Activated naive CD4-positive, alpha-beta T cell (primary cell): Measurements from ENCODE around the gene MARCHF11.

Source experiments
- DNase-seq, 4 experiments: peaks; one replicate each; lab custom pipeline; 2025; lab: John Stamatoyannopoulos, UW

Gene MARCHF11, protein sequence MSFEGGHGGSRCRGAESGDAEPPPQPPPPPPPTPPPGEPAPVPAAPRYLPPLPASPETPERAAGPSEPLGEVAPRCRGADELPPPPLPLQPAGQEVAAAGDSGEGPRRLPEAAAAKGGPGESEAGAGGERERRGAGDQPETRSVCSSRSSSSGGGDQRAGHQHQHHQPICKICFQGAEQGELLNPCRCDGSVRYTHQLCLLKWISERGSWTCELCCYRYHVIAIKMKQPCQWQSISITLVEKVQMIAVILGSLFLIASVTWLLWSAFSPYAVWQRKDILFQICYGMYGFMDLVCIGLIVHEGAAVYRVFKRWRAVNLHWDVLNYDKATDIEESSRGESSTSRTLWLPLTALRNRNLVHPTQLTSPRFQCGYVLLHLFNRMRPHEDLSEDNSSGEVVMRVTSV

DNA sequence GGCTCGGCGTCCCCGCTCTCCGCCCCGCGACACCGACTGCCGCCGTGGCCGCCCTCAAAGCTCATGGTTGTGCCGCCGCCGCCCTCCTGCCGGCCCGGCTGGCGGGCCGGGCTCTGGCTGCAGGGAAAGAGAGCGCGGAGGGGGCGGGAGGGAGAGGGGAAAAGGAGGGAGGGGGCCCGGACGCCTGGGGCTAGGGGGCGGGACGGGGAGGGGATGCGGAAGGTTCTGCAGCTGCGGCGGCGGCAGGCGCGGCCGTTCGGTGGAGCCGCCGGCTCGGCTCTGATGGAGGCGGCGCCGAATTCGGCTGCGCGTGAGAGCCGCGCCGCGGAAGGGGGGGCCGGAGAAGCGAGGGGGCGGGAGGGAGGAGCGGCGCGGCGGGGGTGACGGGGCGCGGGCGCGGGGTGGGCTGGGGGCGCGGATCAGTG, at the start of gene MARCHF11:
TSS of gene MARCHF11 (minus strand) at position 281 of the 425 bp plus-strand sequence. CDS start at position 65, 216 bp downstream.
- DNase-seq, result no peak

DNA sequence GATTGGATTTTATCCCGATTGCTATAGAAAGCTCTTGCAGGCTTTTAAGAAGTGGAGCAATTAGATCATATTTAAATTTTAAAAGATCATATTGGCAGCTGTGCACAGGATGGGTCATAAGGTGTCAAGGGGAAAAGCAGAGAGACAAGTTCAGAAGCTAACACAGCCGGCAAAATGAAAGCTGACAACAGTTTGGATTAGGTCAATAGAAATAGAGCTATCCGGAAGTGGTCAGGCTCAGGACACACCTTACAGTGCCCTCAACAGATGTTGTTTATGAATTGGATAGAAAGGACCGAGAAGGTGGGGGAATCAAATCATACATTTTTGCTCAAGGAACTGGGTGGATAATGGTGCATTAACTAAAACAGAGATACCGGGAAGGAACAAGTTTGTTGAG, 46.3 kb upstream of the MARCHF11 start:
- no peak for DNase-seq

DNA sequence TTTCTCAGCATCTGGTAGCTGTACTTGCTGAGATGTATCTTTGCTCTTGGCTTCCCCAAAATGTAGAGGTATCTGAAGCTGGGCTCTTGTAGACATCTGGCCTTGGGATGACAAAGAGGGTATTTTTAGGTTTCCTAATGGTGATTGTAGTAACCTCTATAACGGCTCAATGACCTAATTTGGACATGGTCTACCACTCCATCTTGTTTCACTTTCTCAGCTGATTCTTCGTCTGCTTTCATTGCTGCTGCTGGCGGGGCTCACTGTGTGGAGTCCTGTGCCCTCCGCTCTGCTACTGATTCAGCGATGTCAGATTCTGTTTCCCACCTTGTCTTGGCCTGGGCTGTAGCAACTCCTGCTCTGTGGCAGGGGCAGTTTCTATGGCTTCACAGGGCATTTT, 12.7 kb upstream of the MARCHF11 start:
- DNase-seq, result no peak

DNA sequence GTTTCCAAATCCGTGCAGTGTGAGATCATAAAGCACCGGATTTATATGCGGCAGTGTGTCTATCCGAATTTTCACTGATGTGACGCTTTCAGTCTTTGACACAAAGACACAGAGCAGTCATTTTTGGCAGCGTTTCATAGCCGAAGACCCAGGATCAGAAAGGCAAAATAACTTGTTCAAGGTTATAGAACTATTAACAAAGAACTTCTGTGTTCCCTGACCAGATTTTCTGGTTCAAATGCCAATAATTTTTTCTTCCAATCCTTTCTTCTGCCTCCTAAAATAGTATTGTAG, 1.1 kb upstream of the MARCHF11 start:
- no peak for DNase-seq

DNA sequence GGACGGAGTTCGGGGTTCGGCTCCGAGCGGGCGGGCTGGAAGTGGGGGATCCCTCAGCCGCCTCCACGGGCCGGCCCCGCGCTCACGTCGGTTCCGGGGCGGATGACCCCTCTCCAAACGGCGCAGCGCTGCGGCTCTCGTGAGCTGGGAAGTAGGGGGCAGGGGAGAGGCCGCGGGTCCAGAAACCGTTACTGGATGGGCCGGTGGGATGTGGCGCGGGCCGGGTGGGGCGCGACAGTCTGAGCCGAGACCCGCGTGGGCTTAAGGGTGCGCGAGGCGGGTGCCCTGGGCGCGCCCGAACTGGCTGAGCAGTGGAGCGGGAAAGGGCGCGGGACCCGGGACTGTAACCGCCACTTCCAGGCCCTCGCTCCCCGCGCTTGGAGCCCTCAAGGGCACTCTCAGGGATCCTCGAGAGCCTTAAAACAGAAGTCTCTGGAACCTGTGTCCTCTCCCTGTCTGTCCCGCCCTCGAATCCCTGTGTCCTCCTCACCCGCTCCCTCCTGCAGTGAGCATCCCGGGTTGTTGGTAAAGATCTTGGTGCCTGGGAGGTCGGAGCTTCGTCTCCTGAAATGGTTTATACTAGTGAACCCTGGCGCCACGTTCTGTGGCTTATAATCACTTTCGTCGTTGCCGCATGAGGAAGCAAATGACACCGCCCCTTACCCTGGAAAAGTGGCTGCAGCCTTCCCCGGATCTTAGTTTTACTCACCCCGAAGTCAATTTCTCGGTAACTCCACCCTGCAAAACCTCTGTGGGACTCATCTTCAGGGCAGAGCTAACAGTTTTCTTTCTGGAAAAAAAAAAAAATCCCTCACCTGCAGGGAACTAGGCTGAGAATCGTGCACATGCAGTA, 571 bp upstream of the MARCHF11 start:
- no peak for DNase-seq

DNA sequence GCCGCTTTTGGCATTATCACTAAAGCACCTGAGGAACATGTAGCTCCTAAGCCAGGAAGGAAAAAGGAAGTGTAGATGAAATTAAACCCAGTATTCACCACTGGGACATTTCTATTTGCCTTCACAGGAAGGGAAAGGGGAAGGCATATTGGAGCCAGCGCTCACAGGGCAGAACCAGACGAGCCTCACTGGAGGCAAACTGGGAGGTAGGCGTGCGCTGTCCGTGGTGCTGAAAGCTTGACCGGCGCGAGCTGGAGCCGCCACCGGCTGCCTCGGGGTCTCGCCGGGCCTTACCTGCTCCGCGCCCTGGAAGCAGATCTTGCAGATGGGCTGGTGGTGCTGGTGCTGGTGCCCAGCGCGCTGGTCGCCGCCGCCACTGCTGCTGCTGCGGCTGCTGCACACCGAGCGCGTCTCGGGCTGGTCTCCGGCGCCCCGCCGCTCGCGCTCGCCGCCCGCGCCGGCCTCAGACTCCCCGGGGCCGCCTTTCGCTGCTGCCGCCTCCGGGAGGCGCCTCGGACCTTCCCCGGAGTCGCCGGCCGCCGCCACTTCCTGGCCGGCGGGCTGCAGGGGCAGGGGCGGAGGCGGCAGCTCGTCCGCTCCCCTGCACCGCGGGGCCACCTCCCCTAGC, 732 bp downstream of the MARCHF11 start:
- no peak for DNase-seq

DNA sequence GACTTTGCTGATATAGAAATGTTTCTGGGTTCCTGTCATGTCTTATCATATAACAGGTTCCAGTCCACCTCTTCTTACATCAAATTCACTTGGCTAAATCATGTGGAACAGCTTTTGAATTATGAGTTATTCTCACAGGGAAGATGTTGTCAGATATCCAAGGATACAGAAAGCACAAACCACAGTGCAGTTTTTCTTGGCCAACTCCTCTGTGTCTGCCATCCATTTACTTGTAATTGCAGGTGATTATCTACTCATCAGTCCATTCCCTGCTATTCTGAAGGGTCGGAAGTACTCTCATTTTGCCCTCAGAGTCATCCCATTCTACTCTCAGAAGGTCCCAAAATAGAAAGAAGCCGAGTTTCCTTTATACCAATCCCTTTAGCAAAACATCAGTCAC, 10.0 kb downstream of the MARCHF11 start:
- DNase-seq, result no peak

DNA sequence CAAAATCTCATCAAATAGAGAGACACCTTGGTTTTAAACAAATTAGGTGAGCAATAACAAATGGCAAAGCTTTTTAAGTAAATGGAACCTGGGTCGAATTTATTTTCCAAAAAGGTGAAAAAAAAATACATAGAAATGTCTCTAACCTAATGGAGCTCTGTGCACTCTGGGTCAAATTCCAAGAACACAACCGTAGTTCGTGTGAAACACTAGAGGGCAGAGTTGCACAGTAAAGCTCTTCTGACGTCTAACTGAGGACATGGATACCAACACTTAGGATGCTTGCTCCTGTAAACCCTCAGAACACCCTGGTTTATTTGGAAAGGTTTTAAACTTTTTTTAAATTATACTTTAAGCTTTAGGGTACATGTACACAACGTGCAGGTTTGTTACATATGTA, 18.9 kb downstream of the MARCHF11 start:
- DNase-seq, result no peak

DNA sequence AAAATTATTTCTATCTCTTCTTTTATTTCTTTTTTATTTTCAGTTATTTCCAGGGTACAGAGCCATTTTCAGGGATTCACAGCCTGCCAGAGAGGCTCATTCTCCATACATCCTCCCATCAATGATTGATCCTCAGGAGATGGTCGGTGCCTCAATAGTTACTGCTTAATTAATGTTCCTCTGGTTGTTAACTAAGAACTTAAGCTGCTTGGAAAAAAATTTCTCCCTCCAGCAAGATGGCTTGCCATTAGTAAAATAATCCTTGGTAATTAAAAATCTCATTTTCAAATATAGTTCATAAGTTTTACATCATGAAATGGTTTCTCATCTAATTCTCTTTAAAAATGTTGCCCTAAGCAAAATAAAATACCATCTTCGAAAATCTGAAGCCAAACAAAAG, 20.0 kb downstream of the MARCHF11 start:
- DNase-seq, result no peak

DNA sequence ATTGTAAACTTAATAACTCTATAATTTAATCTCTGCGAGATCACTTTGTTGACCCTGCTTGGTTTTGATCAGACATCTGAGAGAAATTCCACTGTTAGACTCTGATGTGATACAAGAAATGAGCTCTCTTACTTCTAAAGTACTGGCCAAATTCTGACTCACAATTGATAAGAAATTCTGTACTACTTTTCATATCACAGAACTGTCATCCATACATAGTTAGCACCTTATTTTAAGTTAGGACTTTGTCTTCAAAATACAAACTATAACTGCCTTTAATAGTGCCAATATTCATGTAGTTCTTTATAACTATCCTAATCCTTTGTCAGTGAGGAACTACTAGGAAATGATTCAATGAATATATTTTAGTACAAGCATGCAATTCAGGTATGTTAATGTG, 23.4 kb downstream of the MARCHF11 start:
- DNase-seq, result no peak

DNA sequence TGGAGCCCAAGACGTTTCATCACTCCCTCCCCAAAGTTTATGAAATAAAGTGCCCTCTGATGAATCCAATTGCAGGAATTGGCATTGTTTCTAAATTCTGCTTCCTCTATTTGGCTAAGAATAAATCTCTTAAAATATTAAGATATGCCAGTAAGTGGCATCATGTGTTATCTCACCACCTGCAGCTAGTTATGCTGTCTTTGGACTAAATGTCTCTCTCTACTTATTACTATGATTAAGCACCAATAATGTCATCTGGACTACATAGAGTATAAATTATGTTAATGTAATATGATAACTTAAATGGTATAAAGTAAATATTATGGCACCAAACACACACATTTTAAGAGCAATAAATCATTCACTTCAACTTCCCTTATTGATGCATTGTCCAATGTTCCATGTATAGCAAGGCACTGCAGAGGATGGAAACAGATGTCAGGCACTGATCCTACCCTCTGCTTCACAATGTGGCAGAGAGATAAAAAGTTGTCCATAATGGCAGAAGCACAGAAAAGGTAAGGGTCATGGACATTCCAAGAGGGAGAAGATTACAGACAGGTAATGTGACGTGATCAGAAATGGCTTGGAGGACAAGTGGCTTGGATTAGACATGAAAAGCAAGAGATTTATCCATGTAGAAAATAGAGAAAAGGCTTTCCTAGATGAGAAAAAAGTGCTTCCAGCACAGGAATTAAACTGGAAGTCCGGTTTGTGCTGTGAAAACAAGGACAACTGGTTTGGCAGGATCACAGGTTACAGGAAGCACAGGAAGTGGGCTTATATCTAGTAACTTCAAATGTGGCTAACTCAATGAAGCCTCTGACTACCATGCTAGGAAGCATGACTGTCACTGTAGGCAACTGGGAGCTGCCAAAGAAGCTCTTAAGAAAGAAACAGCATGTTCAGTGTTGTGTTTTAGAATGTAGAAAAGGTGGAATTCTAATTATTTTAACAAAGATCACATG, 26.7 kb downstream of the MARCHF11 start:
- no peak for DNase-seq

DNA sequence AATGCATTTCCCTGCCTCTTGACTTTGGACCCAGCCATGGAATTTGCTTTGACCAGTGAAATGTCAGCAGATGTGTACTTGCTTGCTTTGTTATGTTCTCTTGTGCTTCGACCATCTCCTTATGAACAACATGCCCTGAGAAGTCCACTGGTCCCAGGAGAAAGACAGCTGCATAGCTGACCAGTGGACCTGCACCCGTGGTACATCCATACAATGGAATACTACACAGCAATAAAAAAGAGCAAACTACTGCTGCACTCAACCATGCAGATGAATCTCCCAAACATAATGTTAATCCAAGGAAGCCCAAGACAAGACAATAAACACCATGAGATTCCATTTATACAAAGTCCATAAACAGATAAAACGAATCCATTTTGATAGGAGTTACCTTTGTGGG, 30.0 kb downstream of the MARCHF11 start:
- no peak for DNase-seq

DNA sequence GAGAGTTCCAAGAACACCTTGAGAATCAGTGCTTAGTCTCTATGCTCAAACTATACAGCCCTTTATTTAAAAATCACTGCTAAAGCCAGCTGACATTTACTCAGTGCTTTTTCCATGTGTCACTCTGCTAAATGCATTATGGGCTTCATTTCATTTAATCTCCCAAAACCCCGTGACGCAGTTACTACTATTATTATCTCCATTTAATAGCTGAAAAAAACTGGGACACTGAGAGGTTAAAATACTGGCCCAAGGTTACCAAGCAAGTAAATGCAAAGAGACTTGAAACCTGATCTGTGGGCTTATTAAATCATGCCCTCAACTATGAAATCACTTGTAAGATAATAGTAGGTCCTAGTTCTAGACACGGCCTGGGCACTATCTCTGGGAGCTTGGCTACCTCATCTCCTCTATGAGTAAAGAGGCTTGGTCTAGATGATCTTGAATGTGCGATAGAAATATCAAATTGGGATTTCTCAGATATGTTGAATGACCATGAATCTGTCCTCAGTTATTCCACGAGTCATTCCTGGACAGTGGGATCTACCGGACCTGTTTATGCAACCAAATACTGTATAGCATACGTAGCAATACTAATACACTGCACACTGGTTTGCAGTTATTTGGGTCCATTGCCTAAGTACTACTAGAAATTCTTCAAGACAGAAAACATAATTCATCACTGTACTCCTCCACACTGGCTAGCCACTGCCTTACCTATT, 32.3 kb downstream of the MARCHF11 start:
- DNase-seq, result no peak

DNA sequence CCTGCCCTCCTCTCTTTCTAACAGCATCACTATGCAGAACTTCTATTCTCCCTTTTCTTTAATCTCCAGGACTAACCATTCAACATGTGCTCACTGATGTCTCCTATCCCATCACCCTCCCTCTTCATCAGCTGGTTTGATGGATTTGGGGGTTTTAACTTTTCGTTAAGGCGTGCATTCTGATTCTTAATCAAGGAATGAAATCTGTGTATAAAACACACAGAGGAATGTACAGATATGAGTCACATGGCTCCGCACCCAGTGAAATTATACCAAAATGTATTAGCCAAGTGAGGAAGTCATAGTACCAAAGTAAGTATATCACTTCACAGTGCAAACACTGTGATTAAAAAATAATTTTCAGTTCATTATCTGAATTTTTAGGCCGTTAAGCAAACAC, 35.2 kb downstream of the MARCHF11 start:
- DNase-seq, result no peak

DNA sequence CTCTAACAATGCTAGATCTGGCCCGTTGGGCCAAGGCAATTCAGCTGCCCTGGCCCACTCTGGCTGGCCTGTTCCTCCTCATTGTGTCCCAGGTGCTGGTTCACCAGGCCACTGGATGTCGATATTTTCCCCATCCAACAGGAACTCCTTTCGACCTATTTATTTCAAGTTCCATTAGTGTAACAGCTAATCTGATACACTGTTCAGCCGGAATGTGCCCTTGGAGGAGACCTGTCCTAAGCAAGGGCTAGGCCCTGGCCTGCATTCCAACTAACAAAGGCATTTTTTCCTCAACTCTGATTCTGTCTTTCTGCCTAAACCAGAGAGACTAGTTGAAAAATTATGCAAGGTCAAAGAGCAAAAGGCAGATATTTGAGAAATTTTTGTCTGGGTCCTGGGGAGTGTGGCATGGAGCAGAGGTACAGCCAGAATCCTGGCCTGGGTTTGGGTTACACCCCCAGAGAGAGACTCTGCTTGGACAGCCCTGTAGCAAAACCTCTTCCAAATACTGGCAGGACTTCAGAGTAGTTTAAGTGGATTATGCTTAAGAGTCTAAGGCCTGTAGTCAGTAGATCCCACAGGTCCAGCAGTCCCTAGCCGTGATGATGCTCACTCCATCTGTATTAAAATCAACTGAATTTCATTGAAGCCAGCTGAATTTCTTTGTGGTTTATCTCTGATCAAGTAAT, 36.1 kb downstream of the MARCHF11 start:
- DNase-seq, result no peak

DNA sequence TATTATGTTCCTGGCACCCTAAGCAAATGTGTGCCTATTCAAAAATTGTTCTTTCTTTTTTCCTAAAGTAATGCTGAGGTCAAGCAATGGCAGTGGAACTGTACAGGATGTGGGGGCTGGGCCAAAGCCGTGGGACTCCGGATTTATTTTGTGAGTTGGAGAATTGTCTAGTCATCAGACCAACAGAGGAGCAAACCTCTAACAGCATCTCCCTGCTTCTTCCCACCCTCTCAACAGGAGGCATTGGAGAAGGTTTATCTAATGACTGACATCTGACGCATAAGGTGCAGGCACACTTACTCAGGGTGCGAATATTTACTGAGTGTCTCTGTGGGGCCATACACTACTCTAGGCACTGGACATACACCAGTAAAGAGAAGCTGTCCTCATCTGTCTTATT, 38.6 kb downstream of the MARCHF11 start:
- DNase-seq, result no peak

DNA sequence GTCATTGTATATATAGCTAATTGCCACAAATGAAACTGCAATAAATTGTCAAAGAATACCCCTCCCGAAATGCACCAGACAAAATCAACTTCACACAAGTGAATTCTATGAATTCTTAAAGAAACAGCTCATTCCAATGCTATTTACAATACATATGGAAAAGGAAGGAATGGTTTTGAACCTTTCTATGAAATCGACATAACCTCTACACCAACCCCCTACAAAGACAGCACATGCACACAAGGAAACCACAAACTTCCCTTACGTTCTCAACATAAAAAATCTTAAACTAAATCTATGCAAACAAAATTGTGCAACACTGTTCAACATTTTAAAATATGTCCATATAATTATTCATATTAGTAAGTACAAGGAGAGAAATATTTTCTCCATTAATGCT, 39.2 kb downstream of the MARCHF11 start:
- no peak for DNase-seq

DNA sequence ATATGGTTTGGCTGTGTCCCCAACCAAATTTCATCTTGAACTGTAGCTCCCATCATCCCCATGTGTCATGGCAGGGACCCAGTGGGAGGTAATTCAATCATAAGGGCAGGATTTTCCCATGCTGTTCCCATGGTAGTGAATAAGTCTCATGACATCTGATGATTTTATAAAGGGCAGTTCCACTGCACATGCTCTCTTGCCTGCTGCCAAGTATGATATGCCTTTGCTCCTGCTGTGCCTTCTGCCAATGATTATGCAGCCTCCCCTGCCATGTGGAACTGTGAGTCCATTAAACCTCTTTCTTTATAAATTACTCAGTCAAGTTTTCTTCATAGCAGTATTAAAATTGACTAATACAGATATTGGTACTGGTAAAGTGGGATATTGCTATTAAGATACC, 42.4 kb downstream of the MARCHF11 start:
- DNase-seq, result no peak

DNA sequence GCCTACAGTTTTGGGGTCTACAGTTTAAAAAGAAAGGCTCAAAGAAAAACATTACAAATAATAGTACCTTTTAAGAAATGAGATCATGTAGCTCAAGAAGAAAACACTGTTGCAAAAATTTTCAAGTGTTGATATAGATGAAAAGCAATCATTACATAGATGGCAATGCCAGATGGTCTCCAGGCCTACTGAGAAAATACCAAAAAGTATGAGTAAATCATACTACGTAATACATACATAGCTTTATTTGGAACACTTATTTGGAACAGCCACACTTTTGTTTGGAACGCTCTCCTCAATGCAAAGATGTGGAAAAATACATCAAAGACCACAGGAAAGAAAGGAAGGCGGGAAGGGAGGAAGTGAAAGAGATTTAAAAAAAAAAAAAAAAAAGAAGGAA, 44.1 kb downstream of the MARCHF11 start:
- DNase-seq, result no peak

DNA sequence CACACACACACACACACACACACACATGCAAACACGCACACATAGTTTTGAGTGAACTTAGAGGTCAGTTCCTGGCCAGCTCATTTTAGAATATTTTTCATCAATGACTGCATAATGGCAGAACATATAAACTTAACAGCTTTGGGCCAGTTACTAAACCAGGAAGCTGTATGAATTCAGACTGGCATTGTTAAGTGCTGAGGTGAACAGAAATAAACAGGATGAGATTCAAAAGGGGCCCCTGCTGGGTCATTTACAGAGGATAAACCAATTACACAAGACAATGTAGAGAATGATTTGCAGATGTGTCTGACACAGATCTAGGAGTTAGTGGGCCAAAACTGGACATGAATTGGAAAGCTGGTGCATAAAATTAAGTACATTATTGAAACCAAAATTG, 44.6 kb downstream of the MARCHF11 start:
- DNase-seq, result no peak

DNA sequence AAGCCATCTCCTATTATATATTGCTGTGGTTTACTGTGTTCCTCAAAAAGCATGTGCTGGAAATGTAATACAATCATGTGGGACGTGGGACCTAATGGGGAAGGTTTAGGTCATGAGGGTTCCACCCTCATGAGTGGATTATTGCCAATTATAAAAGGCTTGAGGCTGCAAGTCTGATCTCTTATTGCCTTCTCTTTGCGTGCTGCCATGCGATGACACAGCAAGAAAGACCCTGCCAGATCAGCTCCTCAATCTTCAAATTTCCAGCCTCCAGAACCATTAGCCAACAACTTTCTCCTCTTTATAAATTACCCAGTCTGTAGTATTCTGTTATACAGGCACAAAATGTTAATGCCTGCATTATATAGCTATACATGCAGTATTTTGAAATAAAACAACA, 45.4 kb downstream of the MARCHF11 start:
- no peak for DNase-seq
